NK-92 (cell line): Measurements from ENCODE around the gene FOXA2.
"Not testable (repeated sequence)": the region's sequence is repeated elsewhere in the genome, so short reads cannot be mapped to it uniquely, and the experiment has no call there.

Experiments
- DNase-seq: peaks from one replicate; lab custom pipeline; 2025; ENCODE audit not compliant: unreplicated experiment; lab: John Stamatoyannopoulos, UW

Gene FOXA2

GRCh38 chr20:22569353-22569752 lies 15.0 kb downstream of the FOXA2 start:
- DNase-seq, result no peak

GRCh38 chr20:22568872-22569344 lies 15.5 kb downstream of the FOXA2 start:
- no peak for DNase-seq

GRCh38 chr20:22567944-22568871 lies 16.2 kb downstream of the FOXA2 start:
- no peak for DNase-seq

- DNase-seq, result no peak
Observed at GRCh38 chr20:22566876-22567658, 17.3 kb downstream of the FOXA2 start.

GRCh38 chr20:22563062-22563965 lies 21.1 kb downstream of the FOXA2 start:
- DNase-seq, result no peak

- no peak for DNase-seq
Observed at GRCh38 chr20:22562620-22563019, 21.8 kb downstream of the FOXA2 start.

GRCh38 chr20:22561965-22562577 lies 22.3 kb downstream of the FOXA2 start:
- no peak for DNase-seq

- DNase-seq, result no peak
Observed at GRCh38 chr20:22560817-22561216, 23.6 kb downstream of the FOXA2 start.

- no peak for DNase-seq
Observed at GRCh38 chr20:22559711-22560318, 24.6 kb downstream of the FOXA2 start.

- no peak for DNase-seq
Observed at GRCh38 chr20:22557403-22558276, 26.7 kb downstream of the FOXA2 start.

- no peak for DNase-seq
Observed at GRCh38 chr20:22556565-22557056, 27.8 kb downstream of the FOXA2 start.

- no peak for DNase-seq
Observed at GRCh38 chr20:22555791-22556564, 28.4 kb downstream of the FOXA2 start.

GRCh38 chr20:22554391-22554790 lies 30.0 kb downstream of the FOXA2 start:
- no peak for DNase-seq

- DNase-seq, result not testable (repeated sequence)
Observed at GRCh38 chr20:22550514-22550913, 33.9 kb downstream of the FOXA2 start.

- no peak for DNase-seq
Observed at GRCh38 chr20:22548040-22548439, 36.3 kb downstream of the FOXA2 start.

GRCh38 chr20:22546344-22546743 lies 38.0 kb downstream of the FOXA2 start:
- no peak for DNase-seq

- DNase-seq, result no peak
Observed at GRCh38 chr20:22545045-22545444, 39.3 kb downstream of the FOXA2 start.

GRCh38 chr20:22544462-22544861 lies 39.9 kb downstream of the FOXA2 start:
- no peak for DNase-seq
